Activated CD4-positive, alpha-beta T cell treated with anti-CD3 and anti-CD28 coated beads, Interleukin-2, amount 10 ng/mL, durations not matched to agents 24 days and 14 days (primary cell): Measurements from ENCODE around the gene CHRNE. TPM values are rescaled to one million over a fixed set of nuclear protein-coding genes. Genes with fewer than 3 reads are reported as not detected.
A peak's percentile ranks its signal among the peaks of the same experiment; 100 is the strongest.

ENCODE experiments used
- DNase-seq: peaks from one replicate; pipeline ENCODE4 v3.0.0; 2022
- H3K27ac Mint-ChIP-seq: one replicate; pipeline ENCODE4 v1.8.0; 2022; ENCODE audit warnings: mild to moderate bottlenecking, mixed read lengths
- H3K27me3 Mint-ChIP-seq: one replicate; pipeline ENCODE4 v1.8.0; 2022; ENCODE audit warnings: mixed read lengths
- H3K36me3 Mint-ChIP-seq: one replicate; pipeline ENCODE4 v1.8.0; 2022; ENCODE audit warnings: low read depth, mild to moderate bottlenecking, mixed read lengths
- H3K4me1 Mint-ChIP-seq: one replicate; pipeline ENCODE4 v1.8.0; 2021; ENCODE audit warnings: mixed read lengths
- H3K4me3 Mint-ChIP-seq: one replicate; pipeline ENCODE4 v1.8.0; 2022; ENCODE audit warnings: mild to moderate bottlenecking, moderate library complexity, mixed read lengths
- H3K9me3 Mint-ChIP-seq: one replicate; pipeline ENCODE4 v1.8.0; 2021; ENCODE audit warnings: mixed read lengths
- intact Hi-C: fragments of 100-400 bp; cut with micrococcal nuclease; formaldehyde crosslinking; loops from one replicate; pipeline ENCODE4 v1.15.1; 2023
- total RNA-seq: library from RNA; stranded (reverse); gene quantifications from 2 replicates; pipeline ENCODE4 v1.2.3, GENCODE V29; 2022

Gene CHRNE
- total RNA-seq, 1 donor from 2014 or later = 0.42 TPM

DNA sequence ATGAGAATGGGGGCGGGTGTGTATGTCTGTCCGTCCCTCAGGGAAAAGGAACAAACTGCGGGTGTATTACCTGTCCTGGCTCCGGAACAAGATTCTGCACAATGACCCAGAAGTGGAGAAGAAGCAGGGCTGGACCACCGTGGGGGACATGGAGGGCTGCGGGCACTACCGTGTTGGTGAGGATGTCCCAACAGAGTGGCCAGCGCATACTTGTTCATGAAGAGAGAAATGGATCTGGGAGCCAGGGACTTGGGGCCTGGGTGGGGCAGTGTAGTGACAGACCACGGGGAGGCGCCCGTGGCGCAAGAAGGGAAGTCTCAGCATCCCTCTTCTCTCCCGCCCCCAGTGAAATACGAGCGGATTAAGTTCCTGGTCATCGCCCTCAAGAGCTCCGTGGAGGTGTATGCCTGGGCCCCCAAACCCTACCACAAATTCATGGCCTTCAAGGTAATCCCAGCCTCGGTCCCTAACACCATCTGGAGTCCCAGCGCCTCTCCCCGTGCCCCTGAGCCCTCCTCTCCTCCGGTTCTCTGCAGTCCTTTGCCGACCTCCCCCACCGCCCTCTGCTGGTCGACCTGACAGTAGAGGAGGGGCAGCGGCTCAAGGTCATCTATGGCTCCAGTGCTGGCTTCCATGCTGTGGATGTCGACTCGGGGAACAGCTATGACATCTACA, 7.1 kb downstream of the CHRNE start:
- intact Hi-C loops = no loop called here
- peaks cover 9% of the 10 kb centered on the region for H3K4me1 Mint-ChIP-seq
- H3K27me3 Mint-ChIP-seq = peaks cover 3% of the 10 kb centered on the region
- H3K27ac Mint-ChIP-seq = no peak overlapping the region
- no peak for DNase-seq
- no peak overlapping the region for H3K4me3 Mint-ChIP-seq
- no peaks in the 10 kb centered on the region for H3K9me3 Mint-ChIP-seq
- H3K36me3 Mint-ChIP-seq = peaks cover 26% of the 10 kb centered on the region

DNA sequence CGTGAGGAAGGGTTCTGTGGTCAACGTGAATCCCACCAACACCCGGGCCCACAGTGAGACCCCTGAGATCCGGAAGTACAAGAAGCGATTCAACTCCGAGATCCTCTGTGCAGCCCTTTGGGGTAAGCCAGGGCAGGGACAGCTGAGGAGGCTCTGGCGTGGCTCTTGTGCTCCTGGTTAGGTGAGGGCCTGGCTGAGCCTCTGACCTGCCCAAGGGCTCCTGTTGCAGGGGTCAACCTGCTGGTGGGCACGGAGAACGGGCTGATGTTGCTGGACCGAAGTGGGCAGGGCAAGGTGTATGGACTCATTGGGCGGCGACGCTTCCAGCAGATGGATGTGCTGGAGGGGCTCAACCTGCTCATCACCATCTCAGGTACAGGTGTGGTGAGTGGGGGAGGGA, 7.8 kb downstream of the CHRNE start:
- peaks cover 3% of the 10 kb centered on the region for H3K27me3 Mint-ChIP-seq
- no peak overlapping the region for H3K4me3 Mint-ChIP-seq
- no peak overlapping the region for H3K27ac Mint-ChIP-seq
- intact Hi-C loops = no loop called here
- H3K4me1 Mint-ChIP-seq = peaks cover 9% of the 10 kb centered on the region
- peaks cover 28% of the 10 kb centered on the region for H3K36me3 Mint-ChIP-seq
- H3K9me3 Mint-ChIP-seq = no peaks in the 10 kb centered on the region
- no peak for DNase-seq

DNA sequence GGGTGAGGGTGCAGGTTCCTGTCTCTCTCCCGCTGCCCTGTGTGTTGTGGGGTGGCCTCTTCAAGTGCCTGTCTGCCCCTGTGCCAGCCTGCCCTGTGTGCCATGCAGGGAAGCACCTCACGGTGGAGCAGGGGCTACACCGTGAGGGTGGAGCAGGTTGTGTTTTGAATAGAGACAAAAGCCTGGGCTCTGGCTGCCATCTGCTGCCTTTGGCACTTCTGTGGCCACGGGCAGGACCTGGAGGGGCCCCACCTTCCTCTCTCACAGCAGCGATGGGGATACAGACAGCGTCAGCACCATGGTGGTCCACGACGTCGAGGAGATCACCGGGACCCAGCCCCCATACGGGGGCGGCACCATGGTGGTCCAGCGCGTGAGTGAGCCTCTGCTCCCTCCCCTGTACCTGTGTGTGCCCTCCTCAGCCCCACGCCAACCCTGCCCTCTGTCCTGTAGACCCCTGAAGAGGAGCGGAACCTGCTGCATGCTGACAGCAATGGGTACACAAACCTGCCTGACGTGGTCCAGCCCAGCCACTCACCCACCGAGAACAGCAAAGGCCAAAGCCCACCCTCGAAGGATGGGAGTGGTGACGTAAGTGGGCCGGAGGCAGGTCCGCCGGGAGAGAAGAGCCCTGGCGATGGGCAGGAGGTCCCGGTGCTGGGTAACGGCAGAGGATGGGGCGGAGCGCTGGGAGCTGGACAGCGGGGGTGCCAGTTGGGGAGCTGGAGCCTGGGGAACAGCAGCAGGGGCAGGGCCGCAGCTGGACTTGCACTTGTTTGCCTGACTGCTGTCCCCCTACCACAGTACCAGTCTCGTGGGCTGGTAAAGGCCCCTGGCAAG, 9.0 kb downstream of the CHRNE start:
- H3K36me3 Mint-ChIP-seq = peaks cover 31% of the 10 kb centered on the region
- H3K9me3 Mint-ChIP-seq = no peaks in the 10 kb centered on the region
- no peak overlapping the region for H3K4me3 Mint-ChIP-seq
- no peak overlapping the region for H3K27ac Mint-ChIP-seq
- peaks cover 3% of the 10 kb centered on the region for H3K4me1 Mint-ChIP-seq
- intact Hi-C loops = no loop called here
- no peaks in the 10 kb centered on the region for H3K27me3 Mint-ChIP-seq
- DNase-seq = no peak

DNA sequence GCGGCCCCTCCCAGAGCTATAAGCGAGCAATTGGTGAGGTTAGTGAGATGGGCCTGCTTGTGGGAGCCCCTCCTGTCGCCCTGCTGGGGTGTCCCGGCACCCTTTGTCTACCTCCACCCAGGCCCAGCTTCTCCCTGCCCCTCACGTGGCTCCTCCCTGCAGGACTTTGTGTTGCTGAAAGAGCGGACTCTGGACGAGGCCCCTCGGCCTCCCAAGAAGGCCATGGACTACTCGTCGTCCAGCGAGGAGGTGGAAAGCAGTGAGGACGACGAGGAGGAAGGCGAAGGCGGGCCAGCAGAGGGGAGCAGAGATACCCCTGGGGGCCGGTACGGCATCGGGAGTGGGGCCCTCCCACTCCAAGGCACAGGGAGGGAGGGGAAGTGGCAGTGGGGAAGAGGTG, 9.6 kb downstream of the CHRNE start:
- intact Hi-C loops = no loop called here
- Mint-ChIP-seq H3K27me3 (no peaks in the 10 kb centered on the region), H3K4me1 (no peaks in the 10 kb centered on the region), H3K36me3 (peaks cover 32% of the 10 kb centered on the region), H3K4me3 (no peak overlapping the region), H3K9me3 (no peaks in the 10 kb centered on the region), H3K27ac (no peak overlapping the region)
- no peak for DNase-seq

DNA sequence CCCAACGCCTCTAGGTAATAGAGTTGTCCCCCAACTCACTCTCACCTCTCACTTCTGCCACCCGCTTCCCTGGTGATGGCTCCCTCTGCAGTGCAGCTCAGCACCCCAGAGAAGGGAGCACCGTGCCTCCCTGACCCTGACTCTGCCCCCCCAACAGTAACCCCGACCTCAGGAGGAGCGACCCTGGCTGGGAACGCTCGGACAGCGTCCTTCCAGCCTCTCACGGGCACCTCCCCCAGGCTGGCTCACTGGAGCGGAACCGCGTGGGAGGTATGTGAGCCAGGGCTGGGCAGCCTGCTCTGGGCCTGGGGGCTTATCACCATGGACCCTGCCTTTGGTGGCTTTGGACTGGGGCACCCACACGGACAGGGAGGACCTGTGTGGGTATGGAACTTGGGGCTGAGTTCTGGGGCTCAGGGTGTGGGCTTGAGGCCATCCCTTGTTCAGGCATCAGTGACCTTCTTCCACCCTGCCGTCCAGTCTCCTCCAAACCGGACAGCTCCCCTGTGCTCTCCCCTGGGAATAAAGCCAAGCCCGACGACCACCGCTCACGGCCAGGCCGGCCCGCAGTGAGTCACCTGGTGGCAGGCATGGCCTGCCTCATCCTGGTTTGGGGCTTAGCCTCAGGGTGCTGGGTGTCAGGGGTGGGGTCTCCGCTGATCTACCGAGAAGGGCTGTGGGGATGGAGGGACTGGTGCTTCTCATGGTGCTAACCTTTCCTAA, 10.2 kb downstream of the CHRNE start:
- Mint-ChIP-seq H3K4me3 (no peak overlapping the region), H3K27ac (no peak overlapping the region), H3K9me3 (no peaks in the 10 kb centered on the region), H3K36me3 (peaks cover 34% of the 10 kb centered on the region), H3K4me1 (no peaks in the 10 kb centered on the region), H3K27me3 (no peaks in the 10 kb centered on the region)
- intact Hi-C loops = no loop called here
- DNase-seq = no peak

DNA sequence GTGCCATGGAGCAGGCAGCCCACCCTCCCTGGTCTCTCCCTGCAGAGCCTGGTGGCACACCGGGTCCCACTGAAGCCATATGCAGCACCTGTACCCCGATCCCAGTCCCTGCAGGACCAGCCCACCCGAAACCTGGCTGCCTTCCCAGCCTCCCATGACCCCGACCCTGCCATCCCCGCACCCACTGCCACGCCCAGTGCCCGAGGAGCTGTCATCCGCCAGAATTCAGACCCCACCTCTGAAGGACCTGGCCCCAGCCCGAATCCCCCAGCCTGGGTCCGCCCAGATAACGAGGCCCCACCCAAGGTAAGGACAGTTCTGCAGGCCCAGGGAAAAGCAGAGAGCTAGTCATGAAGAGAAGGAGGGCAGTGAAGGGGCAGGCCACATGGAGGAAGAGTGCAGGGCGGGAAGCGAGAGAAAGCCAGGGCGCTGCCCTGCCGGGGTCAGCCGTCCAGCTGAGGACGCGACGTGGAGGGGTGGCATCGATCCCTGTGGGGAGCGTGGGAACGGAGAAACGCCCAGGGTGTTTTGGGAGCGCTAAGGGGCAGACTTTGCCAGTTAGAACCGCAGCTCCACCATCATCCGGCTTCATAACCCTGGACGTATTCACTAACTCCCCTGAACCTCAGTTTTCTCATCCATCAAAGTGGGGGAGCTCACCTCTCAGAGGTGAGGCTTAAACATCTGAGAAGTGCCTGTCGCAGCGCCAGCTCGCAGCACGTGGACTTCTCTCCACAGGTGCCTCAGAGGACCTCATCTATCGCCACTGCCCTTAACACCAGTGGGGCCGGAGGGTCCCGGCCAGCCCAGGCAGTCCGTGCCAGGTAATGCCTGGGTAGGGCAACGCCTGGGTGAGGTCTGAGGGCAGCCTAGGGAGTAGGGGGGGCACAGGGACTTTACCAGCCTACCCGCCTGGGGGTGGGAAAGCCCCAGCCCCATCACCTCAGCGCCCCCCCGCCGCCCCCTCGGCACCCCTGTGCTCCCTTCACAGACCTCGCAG, 11.2 kb downstream of the CHRNE start:
- H3K36me3 Mint-ChIP-seq = peaks cover 41% of the 10 kb centered on the region
- H3K27ac Mint-ChIP-seq = no peak overlapping the region
- H3K4me1 Mint-ChIP-seq = no peaks in the 10 kb centered on the region
- intact Hi-C loops = no loop called here
- no peak for DNase-seq
- H3K4me3 Mint-ChIP-seq = no peak overlapping the region
- H3K27me3 Mint-ChIP-seq = no peaks in the 10 kb centered on the region
- H3K9me3 Mint-ChIP-seq = no peaks in the 10 kb centered on the region

DNA sequence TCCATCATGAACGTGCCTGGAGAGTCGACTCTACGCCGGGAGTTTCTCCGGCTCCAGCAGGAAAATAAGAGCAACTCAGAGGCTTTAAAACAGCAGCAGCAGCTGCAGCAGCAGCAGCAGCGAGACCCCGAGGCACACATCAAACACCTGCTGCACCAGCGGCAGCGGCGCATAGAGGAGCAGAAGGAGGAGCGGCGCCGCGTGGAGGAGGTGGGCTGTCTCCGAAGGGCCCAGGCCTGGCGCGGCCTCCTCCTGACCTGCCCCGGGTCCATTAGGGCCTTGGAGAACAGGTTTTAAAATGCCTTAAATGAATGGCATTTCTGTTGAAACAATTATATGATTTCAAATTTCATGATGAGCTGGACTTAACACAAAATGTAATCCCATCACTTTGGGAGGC, 15.3 kb downstream of the CHRNE start:
- no peak for DNase-seq
- Mint-ChIP-seq H3K27ac (no peak overlapping the region), H3K4me3 (no peak overlapping the region), H3K9me3 (no peaks in the 10 kb centered on the region), H3K36me3 (peaks cover 41% of the 10 kb centered on the region), H3K27me3 (no peaks in the 10 kb centered on the region), H3K4me1 (no peaks in the 10 kb centered on the region)
- intact Hi-C loops = loop anchor here (10.0 kb wide), 1 partner anchor 53 kb away; the partner anchor contains the start of gene MINK1

DNA sequence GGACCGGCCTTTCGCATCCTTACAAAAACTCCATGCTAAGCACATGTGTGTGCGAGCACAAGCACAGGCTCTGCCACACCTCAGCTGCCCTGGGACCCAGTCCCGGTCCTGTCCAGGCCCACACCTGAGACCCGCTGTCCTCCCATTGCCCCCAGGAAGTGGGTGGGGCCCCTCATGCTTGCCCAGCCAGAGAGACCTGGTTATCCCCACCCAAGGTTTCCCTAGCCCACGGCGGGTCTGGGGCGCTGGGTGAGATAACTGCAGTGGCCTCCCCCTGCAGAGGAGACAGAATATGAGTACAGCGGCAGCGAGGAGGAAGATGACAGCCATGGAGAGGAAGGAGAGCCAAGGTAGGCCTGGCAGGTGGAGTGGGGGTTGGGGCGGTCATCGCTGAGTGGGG, 16.1 kb downstream of the CHRNE start:
- Mint-ChIP-seq H3K27me3 (no peaks in the 10 kb centered on the region), H3K27ac (no peak overlapping the region), H3K4me3 (no peak overlapping the region), H3K36me3 (peaks cover 41% of the 10 kb centered on the region), H3K9me3 (no peaks in the 10 kb centered on the region), H3K4me1 (peaks cover 1% of the 10 kb centered on the region)
- intact Hi-C loops = loop anchor here (10.0 kb wide), 1 partner anchor 52 kb away; the partner anchor contains the start of gene MINK1
- DNase-seq = no peak

DNA sequence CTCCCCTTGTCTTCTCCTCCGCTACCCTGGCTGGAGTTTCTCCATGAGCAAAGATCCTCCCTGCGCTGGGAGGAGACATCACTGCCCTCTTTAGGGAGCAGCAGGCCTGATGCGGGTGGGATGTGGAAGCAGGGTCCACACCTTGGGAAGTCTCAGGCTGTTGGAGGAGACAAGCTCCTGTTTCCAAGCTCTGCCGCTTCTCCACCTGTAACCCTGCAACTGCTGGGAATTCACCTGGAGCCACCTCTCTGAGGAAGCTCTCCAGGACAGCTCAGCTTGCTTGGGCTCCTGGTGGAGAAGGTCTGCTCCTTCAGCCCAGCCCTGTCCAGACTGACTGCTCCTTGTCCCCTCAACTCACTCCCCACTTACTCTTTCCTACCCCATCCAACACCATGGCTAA, 18.4 kb downstream of the CHRNE start:
- Mint-ChIP-seq H3K9me3 (no peaks in the 10 kb centered on the region), H3K27ac (no peak overlapping the region), H3K4me1 (peaks cover 3% of the 10 kb centered on the region), H3K27me3 (no peaks in the 10 kb centered on the region), H3K36me3 (peaks cover 40% of the 10 kb centered on the region), H3K4me3 (no peak overlapping the region)
- DNase-seq = no peak
- intact Hi-C loops = loop anchor here (10.0 kb wide), 1 partner anchor 50 kb away; the partner anchor contains the start of gene MINK1

DNA sequence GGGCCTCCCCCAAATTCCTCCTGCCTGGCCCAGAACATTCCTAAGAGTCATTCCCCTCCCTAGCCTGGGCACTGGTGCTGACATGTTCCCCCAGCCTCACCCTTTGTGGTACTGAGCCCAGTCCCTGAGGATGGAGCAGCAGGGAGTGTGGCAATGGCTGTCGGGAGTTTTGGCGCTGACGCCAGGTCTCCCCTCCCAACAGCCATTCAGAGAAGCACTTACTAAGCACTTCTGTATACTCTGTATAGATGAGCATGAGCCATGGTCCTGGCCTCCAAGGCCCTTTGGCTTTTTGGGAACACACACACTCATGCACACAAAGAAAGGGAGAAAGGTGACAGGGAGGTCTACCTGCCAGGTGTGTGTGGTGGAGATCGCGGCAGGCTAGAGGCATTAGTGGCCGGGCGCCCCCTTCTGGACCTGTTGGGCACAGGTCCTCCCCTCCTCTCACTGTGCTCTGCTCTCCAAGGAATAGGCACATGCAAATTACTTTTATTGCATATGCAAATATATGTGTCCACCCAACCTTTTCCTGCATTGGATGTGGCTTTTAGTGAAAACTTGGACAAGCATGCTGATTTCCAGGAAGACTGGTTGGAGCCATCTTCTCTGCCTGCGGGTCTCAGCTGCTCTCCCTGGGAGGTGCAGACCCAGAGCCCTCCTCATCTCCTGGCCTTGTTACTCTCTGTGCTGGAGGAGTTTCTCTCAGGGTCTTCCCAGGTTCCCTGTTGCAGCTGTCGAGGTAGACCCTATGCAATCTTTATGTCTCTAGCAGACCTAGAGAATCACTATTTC, 20.9 kb downstream of the CHRNE start:
- intact Hi-C loops = loop anchor here (10.0 kb wide), 1 partner anchor 47 kb away; the partner anchor contains the start of gene MINK1
- Mint-ChIP-seq H3K9me3 (no peaks in the 10 kb centered on the region), H3K4me1 (peaks cover 3% of the 10 kb centered on the region), H3K27ac (no peak overlapping the region), H3K36me3 (peaks cover 36% of the 10 kb centered on the region), H3K27me3 (no peaks in the 10 kb centered on the region), H3K4me3 (no peak overlapping the region)
- peak; percentile 90 for DNase-seq

DNA sequence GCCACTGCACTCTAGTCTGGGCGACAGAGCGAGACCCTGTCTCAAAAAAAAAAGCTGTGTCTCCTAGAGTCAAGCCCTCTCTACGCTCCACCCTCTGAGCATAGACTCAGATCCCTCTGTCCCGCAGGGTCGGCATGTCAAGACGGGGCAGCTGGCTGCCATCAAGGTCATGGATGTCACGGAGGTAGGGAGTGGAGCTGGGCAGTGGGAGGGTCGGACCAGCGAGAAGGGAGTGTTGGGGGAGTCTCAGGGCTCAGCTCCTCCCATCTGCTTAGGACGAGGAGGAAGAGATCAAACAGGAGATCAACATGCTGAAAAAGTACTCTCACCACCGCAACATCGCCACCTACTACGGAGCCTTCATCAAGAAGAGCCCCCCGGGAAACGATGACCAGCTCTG, 22.0 kb downstream of the CHRNE start:
- intact Hi-C loops = loop anchor here (10.0 kb wide), 1 partner anchor 46 kb away; the partner anchor contains the start of gene MINK1
- no peak for DNase-seq
- H3K4me1 Mint-ChIP-seq = peaks cover 3% of the 10 kb centered on the region
- H3K27ac Mint-ChIP-seq = no peak overlapping the region
- H3K9me3 Mint-ChIP-seq = no peaks in the 10 kb centered on the region
- H3K36me3 Mint-ChIP-seq = peaks cover 33% of the 10 kb centered on the region
- no peak overlapping the region for H3K4me3 Mint-ChIP-seq
- H3K27me3 Mint-ChIP-seq = no peaks in the 10 kb centered on the region

DNA sequence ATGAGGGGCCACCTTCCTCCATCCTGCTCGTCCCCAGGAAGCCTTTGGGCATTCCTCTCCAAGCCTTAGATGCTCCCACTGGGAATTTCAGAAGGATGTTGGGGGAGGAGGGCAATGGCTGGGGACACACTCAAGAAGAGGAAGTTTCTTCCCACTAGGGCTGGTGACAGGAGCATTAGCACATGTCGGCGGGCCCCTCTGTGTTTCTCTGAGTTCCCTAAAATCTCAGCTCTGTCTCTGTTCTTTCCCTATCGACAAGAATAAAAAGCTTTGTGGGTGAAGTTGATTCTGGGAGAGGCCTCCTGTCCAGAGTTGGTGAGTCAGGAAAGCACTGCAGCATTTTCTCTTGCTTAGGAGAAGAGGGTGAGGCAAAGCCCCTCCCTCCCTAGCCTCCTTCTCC, 23.3 kb downstream of the CHRNE start:
- no peak overlapping the region for H3K4me3 Mint-ChIP-seq
- H3K36me3 Mint-ChIP-seq = peaks cover 26% of the 10 kb centered on the region
- no peak for DNase-seq
- intact Hi-C loops = no loop called here
- H3K27me3 Mint-ChIP-seq = no peaks in the 10 kb centered on the region
- H3K9me3 Mint-ChIP-seq = no peaks in the 10 kb centered on the region
- H3K4me1 Mint-ChIP-seq = peaks cover 3% of the 10 kb centered on the region
- no peak overlapping the region for H3K27ac Mint-ChIP-seq
